HG03064 (cell line): ENCODE data around the gene PNMA6E.
"Not testable (repeated sequence)": the region's sequence is repeated elsewhere in the genome, so short reads cannot be mapped to it uniquely, and the experiment has no call there.

ENCODE experiments used
- ATAC-seq: cut with Tn5 transposase; IDR thresholded peaks from one replicate; pipeline ENCODE4 v1.9.1; 2021; ENCODE audit warnings: low read depth; ENCODE audit not compliant: unreplicated experiment

The PNMA6E gene

GRCh38 chrX:153409414-153410101, 8.4 kb upstream of the PNMA6E start:
- ATAC-seq, result no peak

DNA sequence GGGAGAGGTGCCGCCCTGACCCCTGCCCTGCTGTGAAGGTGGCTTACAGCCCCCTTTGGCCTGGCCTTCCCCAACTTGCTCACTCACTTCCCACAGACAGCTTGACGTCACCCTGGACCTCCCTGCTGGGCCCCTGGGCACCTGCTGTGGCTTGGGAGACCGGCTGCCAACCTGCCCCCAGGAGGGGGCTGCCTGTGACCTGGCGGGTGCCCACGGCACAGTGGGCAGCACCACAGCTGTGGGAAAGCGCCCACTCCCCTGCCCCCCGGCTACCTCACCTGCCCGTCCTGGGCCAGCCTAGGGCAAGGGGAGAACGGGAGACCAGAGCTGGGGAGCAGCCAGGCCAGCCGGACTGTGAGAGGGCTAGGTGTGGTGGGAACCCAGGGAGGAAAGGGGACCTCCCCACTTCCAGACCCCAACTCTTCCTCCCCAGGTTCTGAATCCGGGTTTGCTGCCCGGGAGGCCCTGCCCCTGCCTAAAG, 7.8 kb upstream of the PNMA6E start:
- no peak for ATAC-seq

DNA sequence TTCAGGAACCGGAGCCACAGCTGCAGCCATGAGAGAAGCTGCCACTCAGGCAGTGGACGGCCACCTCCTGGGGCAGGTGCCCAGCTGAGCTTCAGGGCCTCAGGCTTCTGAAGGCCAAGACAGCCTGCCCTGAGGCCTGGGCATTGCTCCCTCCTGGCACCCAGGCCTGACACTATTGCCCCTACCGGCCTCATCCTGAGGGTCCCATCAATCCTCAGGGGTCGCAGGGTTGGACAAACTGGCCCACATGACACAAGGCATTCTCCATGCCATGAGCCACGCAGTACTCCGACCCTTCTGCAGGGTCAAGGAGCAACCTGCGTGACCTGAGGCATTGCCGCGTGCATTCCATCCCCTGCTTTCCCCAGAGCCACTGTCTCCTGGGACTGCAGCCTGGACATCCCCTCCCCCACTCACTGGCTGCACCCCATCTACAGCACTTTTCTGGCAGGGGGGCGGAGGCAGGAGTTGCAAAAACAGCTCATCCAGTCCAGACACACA, 7.1 kb upstream of the PNMA6E start:
- no peak for ATAC-seq

DNA sequence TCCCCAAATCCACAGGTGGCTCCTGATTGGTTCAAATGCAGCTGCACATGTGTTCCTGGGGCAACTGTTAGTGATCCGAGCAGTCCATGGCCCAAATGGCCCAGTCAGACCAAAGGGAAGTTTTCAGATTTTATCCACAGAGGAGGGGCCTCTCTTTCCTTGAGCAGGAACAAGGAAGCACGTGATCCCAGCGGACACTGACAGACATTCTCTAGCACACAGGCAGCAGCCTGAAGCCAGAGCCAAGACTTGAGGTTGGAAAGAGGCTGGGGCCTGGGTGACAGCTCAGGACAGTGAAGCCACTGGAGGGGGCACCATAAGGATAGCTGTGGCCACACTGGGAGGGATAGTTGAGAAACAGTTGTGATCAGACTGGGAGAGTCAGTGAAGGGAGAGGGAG, 6.6 kb upstream of the PNMA6E start:
- no peak for ATAC-seq

- no peak for ATAC-seq
Observed at GRCh38 chrX:153406903-153407302, 5.8 kb upstream of the PNMA6E start.

DNA sequence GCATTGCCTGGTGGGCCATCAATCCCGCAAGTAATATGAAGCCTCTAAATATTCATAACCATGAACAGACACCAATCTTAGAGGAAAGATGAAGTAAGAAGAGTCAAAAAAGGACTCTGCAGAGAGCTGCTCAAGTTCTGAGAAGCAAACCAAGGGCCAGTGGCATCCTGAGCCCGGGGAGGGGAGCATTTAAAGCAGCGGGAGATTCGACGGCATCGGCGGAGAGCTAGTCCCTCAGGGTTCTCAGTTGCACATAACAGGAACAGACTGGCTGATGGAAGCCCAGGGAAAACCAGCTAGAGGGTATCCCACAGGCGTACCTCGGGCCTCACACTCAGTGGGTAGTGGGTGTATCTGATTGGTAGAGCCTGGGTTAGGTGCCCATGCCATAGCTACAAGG, 4.9 kb upstream of the PNMA6E start:
- no peak for ATAC-seq

DNA sequence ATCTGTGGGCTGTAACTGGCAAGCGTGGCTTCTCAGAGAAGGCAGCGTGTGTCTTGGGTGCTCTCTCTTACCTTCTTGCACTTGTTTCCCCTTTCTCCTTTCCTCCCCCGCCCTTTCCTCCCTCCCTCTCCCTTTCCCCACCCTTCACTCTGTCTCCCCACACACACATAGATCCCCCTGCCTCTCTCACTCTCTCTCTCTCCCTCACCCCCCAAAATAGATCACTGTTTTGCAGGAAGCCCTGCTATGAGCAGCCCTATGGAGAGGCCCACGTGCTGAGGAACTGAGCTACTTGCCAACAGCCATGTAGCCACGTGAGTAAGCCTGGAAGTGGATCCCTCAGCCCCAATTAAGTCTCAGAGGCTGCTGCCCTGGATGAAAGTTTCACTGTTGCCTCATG, 4.3 kb upstream of the PNMA6E start:
- ATAC-seq, result no peak

GRCh38 chrX:153404333-153404732, 3.2 kb upstream of the PNMA6E start:
- not testable (repeated sequence) for ATAC-seq

- no peak for ATAC-seq
Observed at GRCh38 chrX:153400146-153401132, 711 bp downstream of the PNMA6E start.

GRCh38 chrX:153398275-153398960, 2.7 kb downstream of the PNMA6E start:
- ATAC-seq, result no peak

- no peak for ATAC-seq
Observed at GRCh38 chrX:153397256-153397960, 3.7 kb downstream of the PNMA6E start.

DNA sequence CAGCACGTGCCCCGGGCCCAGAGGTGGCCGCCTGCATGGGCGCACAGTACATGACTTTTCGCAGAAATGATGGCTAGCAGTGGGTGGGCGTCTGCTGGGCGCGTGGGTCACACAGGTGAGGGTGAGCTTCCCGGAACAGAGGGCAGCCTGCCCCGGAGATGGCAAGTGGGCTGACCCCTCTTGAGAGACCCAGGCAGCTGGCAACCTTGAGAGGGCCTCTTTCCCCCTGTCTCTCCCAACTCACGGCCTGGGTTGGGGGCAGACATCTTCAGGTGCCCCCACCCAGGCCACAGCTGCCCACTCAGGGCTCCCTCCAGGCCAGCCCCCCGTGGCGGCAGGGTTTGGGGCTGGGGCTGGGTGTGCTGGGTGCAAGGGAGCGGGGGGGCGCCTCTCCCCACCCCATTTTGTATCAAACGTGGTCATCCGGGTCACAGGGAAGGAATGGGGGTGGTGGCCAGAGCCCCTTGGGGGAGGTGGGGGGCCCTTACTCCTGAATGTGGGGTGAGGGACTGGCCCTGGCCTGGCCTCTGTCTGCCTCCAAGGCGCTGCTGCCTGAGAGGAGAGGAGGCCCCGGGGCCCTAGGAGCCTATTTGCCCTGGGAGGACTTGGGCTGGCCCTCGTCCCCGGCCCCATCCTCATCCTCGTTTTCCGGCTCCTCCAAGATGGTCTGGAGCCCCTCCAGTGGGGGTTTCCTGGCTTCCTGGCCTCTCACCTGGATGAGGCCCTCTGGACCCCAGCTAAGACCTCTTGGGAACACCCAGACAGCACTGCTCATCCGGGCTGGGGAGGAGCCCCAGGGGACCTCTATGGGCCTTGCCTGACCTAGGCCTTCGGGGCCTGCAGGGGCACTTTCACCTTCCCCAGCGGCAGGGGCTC, 4.6 kb downstream of the PNMA6E start:
- ATAC-seq, result no peak

DNA sequence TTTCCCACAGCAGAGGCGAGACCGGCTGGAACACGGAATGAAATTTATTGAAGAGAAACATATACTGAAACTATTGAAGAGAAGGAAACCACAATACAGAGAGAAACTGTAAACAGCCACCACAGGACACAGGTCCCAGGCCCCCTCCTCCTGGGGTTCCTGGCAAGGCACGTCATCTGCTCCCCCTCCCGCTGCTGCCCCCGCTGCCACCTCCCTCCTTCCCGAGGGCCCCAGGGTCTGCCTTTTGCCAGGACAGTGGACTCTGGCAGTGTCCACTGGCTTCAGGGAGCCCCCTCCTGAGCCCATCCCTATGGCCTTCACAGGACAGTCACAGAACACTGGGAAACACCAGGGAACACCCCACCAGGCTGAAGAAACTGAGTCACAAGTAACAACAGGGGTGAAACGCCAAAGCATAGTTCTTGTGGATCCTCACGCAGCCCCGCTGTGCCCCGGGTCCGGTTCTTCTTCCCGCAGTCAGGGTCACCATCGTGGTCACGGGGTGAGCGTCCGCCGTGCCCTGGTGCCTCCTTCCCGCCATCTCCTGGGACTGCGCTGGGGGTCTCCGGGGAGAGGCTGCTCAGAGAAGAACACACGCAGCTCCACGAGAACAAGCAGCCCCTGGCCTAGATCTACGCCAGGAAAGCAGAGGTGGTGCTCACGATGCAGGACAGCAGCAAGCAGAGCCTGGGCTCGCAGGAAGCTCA, 5.4 kb downstream of the PNMA6E start:
- no peak for ATAC-seq

DNA sequence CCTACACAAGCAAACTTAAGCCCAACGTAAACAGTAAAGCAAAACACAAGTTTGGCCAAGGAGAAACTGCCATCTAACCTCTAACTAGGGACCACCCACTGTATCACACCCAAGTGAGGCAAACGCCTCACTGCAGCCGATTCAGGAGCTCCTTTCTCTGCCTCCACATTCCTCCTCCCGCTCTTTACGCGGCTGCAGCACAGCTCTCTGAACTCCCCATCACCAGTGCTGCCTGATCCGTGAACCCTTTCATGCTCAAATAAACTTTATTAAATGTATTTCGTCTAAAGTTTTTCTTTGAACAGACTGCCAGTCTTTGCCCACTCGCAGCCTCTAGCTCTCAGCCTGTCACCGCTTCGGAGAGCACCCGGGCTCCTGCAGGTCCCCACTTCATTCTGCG, 6.5 kb downstream of the PNMA6E start:
- ATAC-seq, result no peak

- no peak for ATAC-seq
Observed at GRCh38 chrX:153392642-153393321, 8.4 kb downstream of the PNMA6E start.

GRCh38 chrX:153389460-153389768, 11.7 kb downstream of the PNMA6E start:
- not testable (repeated sequence) for ATAC-seq

- no peak for ATAC-seq
Observed at GRCh38 chrX:153388722-153389459, 12.3 kb downstream of the PNMA6E start.
